Activated B cell treated with CpG ODN at 0.5 μM for 24 hours (primary cell): ENCODE measurements around the gene ZNF468. TPM values are rescaled to one million over a fixed set of nuclear protein-coding genes. Genes with fewer than 3 reads are reported as not detected.
"Not testable (repeated sequence)": the region's sequence is repeated elsewhere in the genome, so short reads cannot be mapped to it uniquely, and the experiment has no call there.

Source experiments
- ATAC-seq: fragments of 200-7000 bp; cut with Tn5 transposase; one replicate; pipeline ENCODE4 v1.10.0; 2021; ENCODE audit warnings: low read depth, mild to moderate bottlenecking, moderate library complexity
- CTCF ChIA-PET: fragments of 350-600 bp; sonication (Branson Sonifier 250); formaldehyde crosslinking; loops from one replicate; lab custom pipeline; 2021; ENCODE audit warnings: antibody characterized with exemption; lab: Charles Lee
- POLR2A ChIA-PET: fragments of 350-600 bp; sonication (Branson Sonifier 250); formaldehyde crosslinking; loops from one replicate; lab custom pipeline; 2021; ENCODE audit warnings: antibody characterized with exemption; lab: Charles Lee
- DNase-seq: peaks from one replicate; pipeline ENCODE4 v3.0.0; 2022
- H3K27ac Mint-ChIP-seq: one replicate; pipeline ENCODE4 v1.8.0; 2020; ENCODE audit warnings: mixed read lengths
- H3K27me3 Mint-ChIP-seq: one replicate; pipeline ENCODE4 v1.8.0; 2021; ENCODE audit warnings: mixed read lengths
- H3K36me3 Mint-ChIP-seq: one replicate; pipeline ENCODE4 v1.8.0; 2021; ENCODE audit warnings: low read depth, mixed read lengths
- H3K4me1 Mint-ChIP-seq: one replicate; pipeline ENCODE4 v1.8.0; 2021; ENCODE audit warnings: mixed read lengths
- H3K4me3 Mint-ChIP-seq: one replicate; pipeline ENCODE4 v1.8.0; 2020; ENCODE audit warnings: mild to moderate bottlenecking, mixed read lengths
- H3K9me3 Mint-ChIP-seq: one replicate; pipeline ENCODE4 v1.8.0; 2020; ENCODE audit warnings: mixed read lengths
- CTCF ChIP-seq: fragments of 200-600 bp; IDR thresholded peaks from one replicate; pipeline ENCODE4 v1.8.0; 2022; ENCODE audit warnings: antibody characterized with exemption, mild to moderate bottlenecking
- intact Hi-C: fragments of 100-400 bp; cut with micrococcal nuclease; formaldehyde crosslinking; loops from one replicate; pipeline ENCODE4 v1.15.1; 2024
- total RNA-seq: library from RNA; stranded (reverse); gene quantifications from 2 replicates; pipeline ENCODE4 v1.2.3, GENCODE V29; 2022

Gene ZNF468
- total RNA-seq, 1 donor from 2014 or later, result 32.9 TPM

DNA sequence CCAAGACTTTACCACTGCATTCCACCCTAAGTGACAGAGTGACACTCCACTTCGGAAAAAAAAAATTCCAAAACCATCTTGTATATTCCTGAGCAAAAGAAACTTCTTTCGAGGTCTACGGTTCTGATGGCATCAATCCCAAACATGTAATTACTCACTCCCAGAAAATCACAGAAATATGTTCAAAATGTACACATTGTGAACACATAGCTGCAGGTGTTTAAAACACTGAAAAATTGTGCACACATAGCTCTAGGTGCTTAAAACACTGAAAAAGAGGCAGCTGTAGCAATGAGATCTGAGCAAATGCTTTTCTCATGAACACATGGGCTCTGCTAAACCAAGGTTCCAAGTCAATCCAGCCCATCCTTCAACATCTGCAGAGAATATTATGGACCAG lies 14.0 kb upstream of the ZNF468 start:
- ChIA-PET POLR2A (no interaction called here), CTCF (no interaction called here)
- Mint-ChIP-seq H3K27ac (no peak overlapping the region), H3K9me3 (peaks cover 5% of the 10 kb centered on the region), H3K27me3 (no peaks in the 10 kb centered on the region), H3K4me1 (no peaks in the 10 kb centered on the region), H3K36me3 (peaks cover 5% of the 10 kb centered on the region), H3K4me3 (no peak overlapping the region)
- intact Hi-C loops, result no loop called here
- DNase-seq, result no peak
- TF ChIP-seq CTCF, result no peak
- ATAC-seq, result no peak

DNA sequence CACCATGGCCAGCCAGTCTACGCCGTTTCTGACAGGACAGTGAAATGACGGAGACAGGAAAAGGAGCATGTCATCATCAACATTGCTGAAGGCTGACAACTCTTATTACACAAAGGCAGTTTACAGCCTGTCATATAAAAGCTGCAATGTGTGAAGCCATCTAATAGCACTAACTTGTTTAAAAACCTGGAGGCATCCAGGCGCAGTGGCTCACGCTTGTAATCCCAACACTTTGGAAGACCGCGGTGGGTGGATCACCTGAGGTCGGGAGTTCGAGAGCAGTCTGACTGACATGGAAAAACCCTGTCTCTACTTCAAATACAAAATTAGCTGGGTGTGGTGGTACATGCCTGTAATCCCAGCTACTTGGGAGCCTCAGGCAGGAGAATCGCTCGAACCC lies 10.6 kb upstream of the ZNF468 start:
- H3K36me3 Mint-ChIP-seq, ATAC-seq, H3K4me1 Mint-ChIP-seq, POLR2A ChIA-PET, intact Hi-C loops, CTCF ChIA-PET, DNase-seq, H3K9me3 Mint-ChIP-seq, H3K4me3 Mint-ChIP-seq, H3K27ac Mint-ChIP-seq, H3K27me3 Mint-ChIP-seq: not testable (repeated sequence)

- H3K36me3 Mint-ChIP-seq, result peaks cover 31% of the 10 kb centered on the region
- H3K27ac Mint-ChIP-seq, result peak overlapping the region; percentile 91
- peaks cover 22% of the 10 kb centered on the region for H3K4me1 Mint-ChIP-seq
- ATAC-seq, CTCF ChIA-PET, H3K9me3 Mint-ChIP-seq, H3K27me3 Mint-ChIP-seq, DNase-seq: not testable (repeated sequence)
- peak overlapping the region; percentile 95 for H3K4me3 Mint-ChIP-seq
- intact Hi-C loops, result loop anchor here (1.0 to 5.0 kb wide), 4 partner anchors 40 to 246 kb away; partner anchors contain the start of genes ZNF160, ZNF320 and ZNF816
- POLR2A ChIA-PET, result interaction anchor here (0.6 to 2.4 kb wide), 3 partner anchors 37 to 86 kb away, joined by 3 to 9 read pairs (median 4); no protein-coding TSS in a partner anchor
Observed at GRCh38 chr19:52856540-52857377, 660 bp downstream of the ZNF468 start.

- ATAC-seq, H3K27ac Mint-ChIP-seq, intact Hi-C loops, H3K4me3 Mint-ChIP-seq, H3K27me3 Mint-ChIP-seq, DNase-seq, POLR2A ChIA-PET, CTCF ChIA-PET, H3K4me1 Mint-ChIP-seq: not testable (repeated sequence)
- Mint-ChIP-seq H3K36me3 (peaks cover 91% of the 10 kb centered on the region), H3K9me3 (peaks cover 19% of the 10 kb centered on the region)
Observed at GRCh38 chr19:52847352-52847751, 10.1 kb downstream of the ZNF468 start.

DNA sequence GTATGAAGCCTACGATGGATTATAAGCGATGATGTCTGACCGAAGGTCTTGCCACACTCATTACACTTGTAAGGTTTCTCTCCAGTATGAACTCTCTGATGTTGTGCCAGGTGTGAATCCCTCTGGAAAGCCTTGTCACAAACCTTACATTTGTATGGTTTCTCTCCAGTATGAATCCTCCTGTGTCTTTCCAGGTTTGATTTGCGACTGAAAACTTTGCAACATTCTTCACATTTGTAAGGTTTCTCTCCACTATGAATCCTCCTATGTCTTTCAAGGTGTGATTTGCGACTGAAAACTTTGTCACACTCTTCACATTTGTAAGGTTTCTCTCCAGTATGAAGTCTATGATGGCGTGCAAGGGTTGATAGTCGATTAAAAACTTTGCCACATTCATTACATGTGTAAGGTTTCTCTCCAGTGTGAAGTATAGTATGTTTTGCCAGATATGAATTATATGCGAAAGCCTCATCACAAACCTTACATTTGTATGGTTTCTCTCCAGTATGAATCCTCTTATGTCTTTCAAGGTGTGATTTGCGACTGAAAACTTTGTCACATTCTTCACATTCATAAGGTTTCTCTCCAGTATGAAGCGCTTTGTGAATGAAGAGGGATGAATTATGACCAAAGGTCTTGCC lies 16.5 kb downstream of the ZNF468 start:
- DNase-seq, CTCF ChIA-PET, H3K4me3 Mint-ChIP-seq, intact Hi-C loops, POLR2A ChIA-PET, H3K27ac Mint-ChIP-seq, H3K4me1 Mint-ChIP-seq, ATAC-seq, H3K27me3 Mint-ChIP-seq: not testable (repeated sequence)
- Mint-ChIP-seq H3K9me3 (peaks cover 52% of the 10 kb centered on the region), H3K36me3 (peaks cover 91% of the 10 kb centered on the region)

- H3K9me3 Mint-ChIP-seq, result peaks cover 29% of the 10 kb centered on the region
- H3K4me3 Mint-ChIP-seq, H3K27ac Mint-ChIP-seq, DNase-seq, H3K4me1 Mint-ChIP-seq, POLR2A ChIA-PET, ATAC-seq, intact Hi-C loops, CTCF ChIA-PET, H3K27me3 Mint-ChIP-seq: not testable (repeated sequence)
- peaks cover 34% of the 10 kb centered on the region for H3K36me3 Mint-ChIP-seq
Observed at GRCh38 chr19:52834289-52834688, 23.1 kb downstream of the ZNF468 start.

GRCh38 chr19:52833541-52833940 lies 23.9 kb downstream of the ZNF468 start:
- CTCF ChIA-PET, H3K27ac Mint-ChIP-seq, H3K4me1 Mint-ChIP-seq, H3K4me3 Mint-ChIP-seq, POLR2A ChIA-PET, intact Hi-C loops, ATAC-seq, DNase-seq, H3K27me3 Mint-ChIP-seq: not testable (repeated sequence)
- H3K9me3 Mint-ChIP-seq, result peaks cover 27% of the 10 kb centered on the region
- peaks cover 29% of the 10 kb centered on the region for H3K36me3 Mint-ChIP-seq

DNA sequence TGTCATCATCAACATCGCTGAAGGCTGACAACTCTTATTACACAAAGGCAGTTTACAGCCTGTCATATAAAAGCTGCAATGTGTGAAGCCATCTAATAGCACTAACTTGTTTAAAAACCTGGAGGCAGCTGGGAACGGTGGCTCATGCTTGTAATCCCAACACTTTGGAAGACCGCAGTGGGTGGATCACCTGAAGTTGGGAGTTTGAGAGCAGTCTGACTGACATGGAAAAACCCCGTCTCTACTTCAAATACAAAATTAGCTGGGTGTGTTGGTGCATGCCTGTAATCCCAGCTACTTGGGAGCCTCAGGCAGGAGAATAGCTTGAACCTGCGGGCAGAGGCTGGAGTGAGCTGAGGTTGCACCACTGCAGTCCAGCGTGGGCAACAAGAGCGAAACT lies 27.6 kb downstream of the ZNF468 start:
- H3K27ac Mint-ChIP-seq, POLR2A ChIA-PET, CTCF ChIA-PET, ATAC-seq, H3K9me3 Mint-ChIP-seq, H3K36me3 Mint-ChIP-seq, H3K4me1 Mint-ChIP-seq, DNase-seq, H3K27me3 Mint-ChIP-seq, intact Hi-C loops, H3K4me3 Mint-ChIP-seq: not testable (repeated sequence)
